D721Med (cell line): ENCODE results near the gene MT1B.

Experiments
- DNase-seq: peaks from one replicate; pipeline ENCODE4 v3.0.0; 2011; ENCODE audit warnings: low spot score; ENCODE audit not compliant: insufficient read length
- FAIRE-seq: peaks from 2 replicates; lab custom pipeline; 2011; peaks lifted over from hg19 to GRCh38; lab: Jason Lieb, UNC
- CTCF ChIP-seq: IDR thresholded peaks from 2 replicates; pipeline ENCODE4 v1.5.1; 2012; ENCODE audit warnings: mild to moderate bottlenecking, control low read depth; ENCODE audit not compliant: insufficient read depth; ENCODE audit errors: missing control alignments

Gene MT1B

GRCh38 chr16:56691885-56692284, 40.2 kb downstream of the MT1B start:
- DNase-seq (no peak), FAIRE-seq (no peak)
- no peak for TF ChIP-seq CTCF

GRCh38 chr16:56695246-56695645, 43.6 kb downstream of the MT1B start:
- no peak for TF ChIP-seq CTCF
- FAIRE-seq (no peak), DNase-seq (no peak)

- no peak for DNase-seq
- no peak for FAIRE-seq
- no peak for TF ChIP-seq CTCF
These were observed 45.9 kb downstream of the MT1B start for GRCh38 chr16:56697456-56698155.

- DNase-seq, result no peak
- no peak for FAIRE-seq
- TF ChIP-seq CTCF, result no peak
These were observed 48.5 kb downstream of the MT1B start for GRCh38 chr16:56700195-56700594.

GRCh38 chr16:56700631-56701030, 48.9 kb downstream of the MT1B start:
- no peak for TF ChIP-seq CTCF
- no peak for DNase-seq
- FAIRE-seq, result no peak

DNA sequence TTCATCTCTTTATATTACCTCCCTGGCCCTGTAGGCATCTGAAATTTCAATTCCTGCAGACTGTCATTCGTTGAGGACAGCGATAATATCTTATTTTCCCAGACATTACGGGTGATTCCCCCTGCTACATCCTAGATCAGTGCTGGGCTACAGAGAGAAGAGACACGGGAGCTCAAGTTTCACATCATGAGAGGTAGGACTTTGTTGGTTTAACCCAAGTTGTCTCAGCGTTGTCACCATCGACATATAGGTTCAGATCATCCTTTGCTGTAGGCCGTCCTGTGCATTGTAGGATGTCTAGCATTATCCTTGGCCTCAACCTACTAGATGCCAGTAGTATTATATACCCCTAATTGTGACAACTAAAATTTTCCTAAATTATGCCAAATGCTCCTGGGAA, 49.8 kb downstream of the MT1B start:
- TF ChIP-seq CTCF, result no peak
- DNase-seq (no peak), FAIRE-seq (no peak)
